GM23338 (cell line): ENCODE data around the gene ROR1.

Source experiments
- CREB1 ChIP-seq: fragments of 250-450 bp; sonication (Bioruptor Pico); IDR thresholded peaks from 2 replicates; pipeline ENCODE4 v1.5.0; 2020; ENCODE audit warnings: low read depth, mild to moderate bottlenecking, moderate library complexity
- CTCF ChIP-seq, 2 experiments: fragments of 200-600 bp in 1 of 2; sonication (generic) in 1 of 2; conservative IDR thresholded peaks; 2 replicates each; pipeline versions ENCODE4 v1.5.1 to v1.6.1; 2016 to 2017; ENCODE audit warnings: antibody characterized with exemption in 2 of 2, low read depth in 2 of 2, mild to moderate bottlenecking in 2 of 2, moderate library complexity in 1 of 2
- ETS1 ChIP-seq: IDR thresholded peaks from 2 replicates; pipeline ENCODE4 v1.6.1; 2016; ENCODE audit warnings: antibody characterized with exemption
- EZH2 ChIP-seq: fragments of 200-600 bp; sonication (generic); IDR thresholded peaks from one replicate; pipeline ENCODE4 v1.8.0; 2017; ENCODE audit warnings: antibody characterized with exemption, mild to moderate bottlenecking, low read depth; ENCODE audit not compliant: unreplicated experiment
- EZH2phosphoT487 ChIP-seq: fragments of 200-600 bp; sonication (generic); IDR thresholded peaks from one replicate; pipeline ENCODE4 v1.8.1; 2018; ENCODE audit warnings: antibody characterized with exemption; ENCODE audit not compliant: unreplicated experiment
- JUNB ChIP-seq: IDR thresholded peaks from one replicate; pipeline ENCODE4 v1.6.1; 2016; ENCODE audit warnings: antibody characterized with exemption; ENCODE audit not compliant: unreplicated experiment
- NANOG ChIP-seq: IDR thresholded peaks from 2 replicates; pipeline ENCODE4 v1.6.1; 2016; ENCODE audit warnings: antibody characterized with exemption, borderline replicate concordance
- POLR2AphosphoS5 ChIP-seq: IDR thresholded peaks from 2 replicates; pipeline ENCODE4 v1.6.1; 2016; ENCODE audit warnings: antibody characterized with exemption, low read depth
- REST ChIP-seq: IDR thresholded peaks from one replicate; pipeline ENCODE4 v1.6.1; 2018; ENCODE audit warnings: antibody characterized with exemption; ENCODE audit not compliant: unreplicated experiment
- STAT1 ChIP-seq: IDR thresholded peaks from one replicate; pipeline ENCODE4 v1.6.1; 2016; ENCODE audit warnings: antibody characterized with exemption; ENCODE audit not compliant: unreplicated experiment
- ZNF331 ChIP-seq: fragments of 250-450 bp; sonication (Bioruptor Pico); IDR thresholded peaks from 2 replicates; pipeline ENCODE4 v1.5.0; 2020; ENCODE audit warnings: low read depth, mild to moderate bottlenecking, moderate library complexity
- ZNF462 ChIP-seq: fragments of 250-450 bp; sonication (Bioruptor Pico); IDR thresholded peaks from 2 replicates; pipeline ENCODE4 v1.5.0; 2020; ENCODE audit warnings: mild to moderate bottlenecking, moderate library complexity

- no peak for TF ChIP-seq EZH2phosphoT487
- TF ChIP-seq POLR2AphosphoS5, result no peak
- TF ChIP-seq CTCF (conservative IDR thresholded peaks at IDR 0.05; ENCODE audit: low read depth in 2 of 2), result no peak
- no peak for TF ChIP-seq REST
- TF ChIP-seq EZH2, result no peak
- TF ChIP-seq CREB1 (CRISPR knock-in tag), result no peak
- no peak for TF ChIP-seq ETS1
- TF ChIP-seq JUNB, result no peak
- no peak for TF ChIP-seq STAT1
- TF ChIP-seq ZNF331 (CRISPR knock-in tag), result no peak
- no peak for TF ChIP-seq NANOG
- TF ChIP-seq ZNF462, result no peak
Measured at GRCh38 chr1:64038965-64039364, 265.1 kb downstream of the ROR1 start.
